SH-SY5Y (cell line): ENCODE results near the gene ETFB.

ENCODE experiments used
- GATA2 ChIP-seq: IDR thresholded peaks from 2 replicates; pipeline ENCODE4 v1.6.1; 2011; ENCODE audit warnings: mild to moderate bottlenecking, low read depth, low read length
- GATA3 ChIP-seq: IDR thresholded peaks from 2 replicates; pipeline ENCODE4 v1.6.1; 2011; ENCODE audit warnings: low read depth, mild to moderate bottlenecking, low read length, moderate library complexity

Gene ETFB

DNA sequence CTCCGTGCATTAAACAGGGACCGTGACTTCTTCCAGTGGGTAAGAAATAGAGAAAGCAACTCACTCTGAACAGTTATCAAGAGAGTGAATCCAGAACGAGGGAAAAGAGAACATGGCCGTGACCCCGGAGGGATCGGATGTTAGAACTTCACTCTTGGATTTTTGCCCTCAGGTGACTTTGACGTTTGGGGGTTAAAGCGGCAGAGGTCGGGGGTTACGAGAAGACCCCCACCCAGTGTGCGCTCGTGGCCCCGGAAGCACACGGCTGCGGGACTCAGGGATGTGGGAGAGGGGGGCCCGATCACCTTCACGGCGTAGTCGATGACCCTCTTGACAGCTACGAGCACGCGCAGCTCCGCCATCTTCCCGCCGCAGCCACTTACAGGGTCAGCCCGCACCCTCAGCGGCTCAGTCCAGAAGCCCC, at the start of gene ETFB:
Gene ETFB, minus strand, starts transcription at position 424 of the 424 bp plus-strand sequence. Its CDS starts 62 bp downstream, at position 362.
- TF ChIP-seq GATA2 (no peak), GATA3 (no peak)

DNA sequence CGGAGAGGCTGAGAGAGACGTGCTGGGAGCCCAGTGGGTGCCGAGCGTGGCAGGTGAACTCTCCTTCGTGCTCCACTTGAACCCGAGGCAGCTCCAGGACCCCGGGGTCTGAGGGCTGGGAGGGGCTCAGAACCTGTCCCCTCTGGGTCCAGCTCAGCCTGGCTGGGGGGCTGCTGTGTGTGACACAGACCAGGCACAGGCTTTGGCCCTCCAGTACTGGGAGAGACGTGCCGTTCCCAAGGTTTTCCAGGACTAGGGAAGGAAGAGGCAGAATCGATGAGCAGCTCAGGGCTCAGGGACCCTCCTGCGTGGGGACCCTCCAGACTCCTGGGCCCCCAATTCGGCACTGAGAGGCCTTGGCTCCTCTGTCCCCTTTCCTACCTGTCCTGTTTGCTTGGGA, 49.0 kb upstream of the ETFB start:
- TF ChIP-seq GATA2 (no peak), GATA3 (no peak)

DNA sequence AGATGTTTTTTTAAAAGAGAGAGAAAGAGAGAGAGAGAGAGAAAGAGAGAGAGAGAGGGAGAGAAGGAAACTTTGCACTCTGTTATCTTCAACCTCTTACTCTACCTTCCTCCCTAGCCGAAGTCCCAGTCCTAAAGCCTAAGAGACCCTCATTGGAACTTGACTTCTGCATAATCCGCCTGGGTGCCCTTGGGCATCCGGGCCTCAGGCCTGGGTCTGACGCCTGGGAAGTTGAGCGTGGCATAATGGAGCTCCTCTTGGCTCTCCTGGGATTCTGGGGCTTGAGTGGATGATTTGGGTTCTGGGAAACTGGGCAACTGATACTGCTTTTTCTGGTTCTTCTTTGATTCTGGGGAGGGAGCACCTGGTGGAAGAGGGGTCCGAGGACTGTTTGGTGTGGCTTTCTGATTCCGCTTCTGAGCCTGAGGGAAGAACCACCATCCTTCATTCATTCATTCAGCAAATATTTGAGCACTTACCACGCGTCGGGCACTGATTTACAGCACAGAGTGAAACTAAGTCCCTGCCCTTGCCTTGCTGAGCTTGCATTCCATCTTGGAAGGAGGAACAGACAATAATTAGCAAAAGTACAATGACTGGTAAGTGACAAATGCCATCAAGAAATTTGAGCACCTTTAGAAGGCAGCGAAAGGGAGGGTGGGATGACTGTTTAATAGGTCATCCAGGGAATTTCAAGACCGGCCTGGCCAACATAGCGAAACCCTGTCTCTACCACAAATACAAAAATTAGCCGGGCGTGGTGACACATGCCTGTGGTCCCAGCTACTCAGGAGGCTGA, 45.0 kb upstream of the ETFB start:
- TF ChIP-seq GATA3 (no peak), GATA2 (no peak)

DNA sequence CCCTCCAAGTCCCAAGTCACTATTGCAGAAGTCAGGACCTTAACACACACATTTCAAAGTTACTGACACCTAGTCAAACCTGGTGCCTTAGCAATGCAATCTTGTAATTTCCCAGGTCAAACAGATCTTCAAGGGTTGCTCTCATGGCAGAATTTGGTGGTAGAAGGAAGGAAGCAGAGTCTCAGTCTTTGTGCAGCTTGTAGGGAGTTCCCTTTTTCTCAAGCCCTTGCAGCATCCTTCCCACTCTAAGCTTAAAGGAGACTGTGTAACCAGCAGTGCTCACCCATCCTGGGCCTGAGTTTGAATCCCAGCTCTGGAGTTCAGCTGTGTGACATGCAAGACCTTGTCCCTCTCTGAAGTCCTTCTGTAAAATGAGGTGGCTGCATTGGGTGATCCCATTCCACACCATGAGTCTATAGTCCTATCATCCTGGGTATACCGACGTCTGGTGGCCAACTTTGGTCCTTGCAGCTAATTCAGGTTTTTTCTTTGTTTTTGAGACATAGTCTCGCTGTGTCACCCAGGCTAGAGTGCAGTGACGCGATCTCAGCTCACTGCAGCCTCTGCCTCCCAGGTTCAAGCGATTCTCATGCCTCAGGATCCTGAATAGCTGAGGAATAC, 41.4 kb upstream of the ETFB start:
- no peak for TF ChIP-seq GATA2
- TF ChIP-seq GATA3, result no peak

DNA sequence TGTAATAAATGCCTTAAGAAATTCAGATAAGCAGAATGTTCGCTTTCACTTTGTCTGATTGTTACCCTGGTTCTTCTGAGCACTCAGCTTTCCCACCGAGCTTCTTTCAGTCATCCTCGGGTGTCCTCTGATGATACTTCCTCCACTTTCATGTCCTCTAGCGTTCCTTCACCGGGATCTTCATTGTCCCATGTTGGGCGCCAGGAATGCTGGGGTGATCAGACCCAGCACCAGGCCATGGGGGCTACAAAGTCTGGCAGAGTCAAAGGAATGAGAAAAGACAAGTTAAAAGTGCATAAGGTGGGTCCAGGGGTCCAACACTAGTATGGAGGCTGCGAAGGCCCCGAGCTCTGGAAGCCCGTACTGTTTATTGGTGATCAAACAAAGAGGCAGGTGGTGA, 35.9 kb upstream of the ETFB start:
- TF ChIP-seq GATA2, result no peak

DNA sequence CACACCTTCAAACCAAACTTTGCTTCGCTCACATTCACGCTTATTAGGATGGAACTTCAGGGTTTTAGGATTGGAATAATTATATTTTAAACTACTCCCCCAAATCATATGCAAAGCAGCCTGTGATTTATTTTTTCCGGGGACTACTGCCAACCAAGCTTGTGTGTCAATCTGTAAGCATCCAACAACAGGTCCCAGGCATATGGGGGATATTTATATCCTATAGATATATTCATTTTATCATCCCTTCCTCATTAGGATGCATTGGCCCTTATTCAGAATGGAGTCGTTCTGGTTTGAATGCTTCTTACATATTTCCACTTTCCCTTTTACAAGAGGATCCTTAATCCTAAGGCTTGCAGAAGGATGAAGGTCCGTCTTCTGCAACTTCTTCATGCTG, 33.0 kb upstream of the ETFB start:
- TF ChIP-seq GATA2, result no peak
- no peak for TF ChIP-seq GATA3

DNA sequence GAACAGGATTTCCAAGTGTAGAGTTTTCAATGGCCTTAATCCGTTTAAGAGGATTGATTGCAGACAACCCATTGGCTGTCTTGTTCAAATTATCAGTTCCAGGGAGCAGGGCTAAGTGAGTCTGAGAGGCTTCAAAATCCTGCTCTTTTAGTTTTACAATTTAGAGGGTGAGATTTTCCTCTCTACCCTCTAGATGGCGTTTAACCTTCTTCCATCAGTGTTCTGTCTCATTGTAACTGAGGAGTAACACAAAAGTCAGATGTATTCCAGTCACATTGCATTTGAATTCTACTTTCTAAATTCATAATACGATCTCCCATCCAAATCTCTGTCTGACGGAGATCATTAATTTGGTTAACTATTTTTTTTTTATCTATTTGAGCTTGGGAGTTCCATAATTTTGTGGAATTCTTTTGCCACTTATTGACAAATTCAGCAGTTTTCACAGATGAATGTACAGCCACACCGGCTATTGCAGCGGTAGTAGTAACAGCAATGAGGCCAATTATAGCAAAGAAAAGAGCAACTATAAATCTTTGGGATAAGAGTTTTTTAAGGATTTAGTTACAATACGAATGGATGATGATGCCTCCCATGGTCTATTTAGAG, 32.0 kb upstream of the ETFB start:
- TF ChIP-seq GATA3 (no peak), GATA2 (no peak)

DNA sequence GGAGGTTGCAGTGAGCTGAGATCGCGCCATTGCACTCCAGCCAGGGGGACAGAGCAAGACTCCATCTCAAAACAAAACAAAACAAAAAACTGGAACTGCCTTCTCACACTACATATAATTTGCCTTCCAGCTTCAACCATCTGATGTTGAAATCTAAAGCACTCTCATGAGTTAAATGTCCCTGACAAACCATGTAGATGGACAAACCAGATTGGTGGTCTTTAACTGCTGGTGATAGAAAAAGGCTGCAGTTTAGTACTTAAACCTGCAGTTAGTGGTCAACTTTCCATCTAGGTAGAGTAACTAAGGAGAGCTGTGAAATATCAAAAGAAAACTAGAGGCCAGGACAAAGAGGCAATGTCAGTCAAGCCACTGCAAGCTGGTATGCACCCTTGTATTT, 30.0 kb upstream of the ETFB start:
- TF ChIP-seq GATA3, result no peak
- TF ChIP-seq GATA2, result no peak

DNA sequence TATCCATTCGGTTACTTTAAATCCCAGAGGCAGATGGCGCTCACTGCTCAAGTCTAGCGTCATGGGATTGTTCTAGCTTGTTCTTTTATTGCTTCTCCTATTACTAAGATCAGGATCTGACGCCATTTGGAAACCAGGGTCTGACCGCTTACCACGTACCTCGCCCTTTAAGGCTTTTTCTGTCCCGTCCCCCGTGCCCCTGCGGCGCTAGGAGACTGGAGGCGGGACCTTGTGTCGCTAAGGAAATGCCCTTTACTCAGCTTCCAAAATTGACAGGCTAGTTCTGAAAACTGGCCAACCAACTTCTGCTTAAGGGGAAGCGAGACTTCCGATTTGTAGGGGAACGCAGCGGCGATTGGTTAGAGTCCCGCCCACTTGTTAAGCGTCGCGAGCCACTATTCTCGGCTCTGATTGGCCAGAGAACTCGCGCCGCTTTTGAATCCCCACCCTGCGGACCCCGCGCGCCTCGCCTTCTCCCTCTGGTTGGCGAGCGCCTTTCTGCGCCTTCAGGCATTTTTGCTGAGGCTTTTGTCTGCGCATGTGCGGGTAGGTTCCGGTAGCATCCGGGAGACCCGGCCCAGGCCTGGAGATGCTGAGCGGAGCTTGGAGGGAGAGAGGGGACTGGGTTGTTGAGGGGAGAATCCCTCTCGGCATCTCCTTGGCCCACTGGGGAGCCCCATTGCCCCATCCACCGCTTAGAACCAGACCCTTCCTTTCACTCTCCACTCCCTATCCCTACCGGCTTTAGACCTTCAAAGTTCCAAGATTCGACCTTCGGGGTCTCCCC, 28.1 kb upstream of the ETFB start:
- TF ChIP-seq GATA3 (no peak), GATA2 (0 out of 2 replicates have a peak, but pooled peaks have one; percentile 15)

DNA sequence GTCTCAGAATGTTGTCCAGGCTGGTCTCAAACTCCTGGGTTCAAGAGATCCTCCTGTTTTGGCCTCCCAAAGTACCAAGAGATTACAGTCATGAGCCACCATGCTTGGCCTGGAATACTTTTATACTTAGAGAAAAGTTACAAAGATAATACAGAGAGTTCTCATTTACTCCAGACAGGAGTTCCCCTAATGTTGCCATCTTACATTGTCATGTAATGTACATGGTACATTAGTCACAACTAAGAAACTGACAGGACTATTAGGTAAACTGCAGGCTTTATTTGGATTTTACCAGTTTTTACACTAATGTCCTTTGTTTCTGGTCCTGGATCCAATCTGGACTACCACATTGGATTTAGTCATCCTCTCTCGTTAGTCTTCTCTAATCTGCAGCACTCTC, 26.5 kb upstream of the ETFB start:
- no peak for TF ChIP-seq GATA2
- no peak for TF ChIP-seq GATA3

DNA sequence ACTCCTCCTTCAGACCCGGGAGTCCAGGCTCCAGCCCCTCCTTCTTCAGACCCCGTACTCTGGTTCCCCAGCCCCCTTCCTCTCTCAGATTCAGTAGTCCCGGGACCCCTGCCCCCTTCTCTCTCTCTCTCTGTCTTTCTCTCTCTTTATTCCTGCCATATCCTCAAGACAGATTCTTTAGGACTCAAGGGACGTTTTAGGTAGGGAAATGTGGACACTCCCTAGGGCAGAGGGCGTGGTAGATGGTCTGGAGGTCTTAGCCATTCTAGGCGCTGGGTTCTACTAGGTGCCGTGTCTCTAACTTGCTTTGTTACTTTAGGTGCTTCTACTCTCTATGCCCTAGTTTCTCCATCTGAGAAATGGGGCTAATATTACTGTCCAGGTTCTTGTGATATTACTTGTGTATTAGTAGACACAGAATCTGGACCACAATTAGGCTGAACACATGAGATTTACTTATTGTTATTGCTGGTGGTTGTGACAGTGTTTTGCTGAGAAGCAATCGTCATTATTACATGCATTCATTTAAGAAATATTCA, 25.0 kb upstream of the ETFB start:
- TF ChIP-seq GATA2 (no peak), GATA3 (no peak)

DNA sequence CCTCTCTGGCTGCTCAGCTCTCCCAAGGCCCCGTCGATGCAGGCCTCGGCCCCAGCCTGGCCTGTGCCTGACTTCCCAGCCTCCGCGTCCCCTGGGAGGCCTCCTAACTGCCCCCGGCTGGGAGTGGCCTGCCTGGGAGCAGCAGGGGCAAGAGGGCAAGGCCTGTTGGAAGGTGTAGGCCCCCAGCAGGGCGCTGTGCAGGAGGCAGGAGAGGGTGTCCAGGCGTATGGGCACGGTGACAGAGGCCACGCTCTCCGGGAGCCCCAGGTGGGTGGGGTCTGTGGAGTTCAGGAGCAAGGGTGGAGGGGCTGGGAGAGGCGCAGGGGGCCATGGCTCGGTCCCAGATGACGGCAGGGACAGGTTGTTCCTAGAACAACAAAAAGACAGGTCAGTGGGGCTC, 23.0 kb upstream of the ETFB start:
- TF ChIP-seq GATA3 (no peak), GATA2 (no peak)

DNA sequence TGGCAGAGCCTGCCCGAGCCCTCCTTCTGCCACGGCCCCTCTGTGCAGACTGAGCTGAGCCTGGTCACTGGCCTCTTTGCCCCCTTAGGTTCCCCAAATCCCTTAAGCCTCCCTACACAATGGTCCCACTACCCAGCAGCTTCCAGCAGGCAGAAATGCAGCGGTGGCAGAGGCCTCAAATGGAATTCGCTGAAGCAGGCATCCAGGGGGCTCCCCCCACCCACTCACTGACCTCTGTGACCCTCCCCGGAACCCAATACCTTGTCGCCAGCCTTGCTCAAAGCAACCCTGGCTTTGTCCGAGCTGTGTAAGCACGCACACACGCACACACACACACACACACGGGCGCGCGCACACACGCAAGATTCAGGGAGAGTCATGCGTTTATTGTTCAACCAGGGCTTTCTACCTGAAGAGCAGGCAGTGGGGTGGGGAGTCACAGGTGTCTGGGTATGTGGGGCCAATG, 21.8 kb upstream of the ETFB start, which contains the start of gene LIM2:
Gene LIM2, minus strand, starts transcription at position 51 of the 466 bp plus-strand sequence. CDS start 531 bp downstream, outside the sequence.
- no peak for TF ChIP-seq GATA3
- TF ChIP-seq GATA2, result no peak
